ENCODE measurements around the gene ZNF783.

DNA sequence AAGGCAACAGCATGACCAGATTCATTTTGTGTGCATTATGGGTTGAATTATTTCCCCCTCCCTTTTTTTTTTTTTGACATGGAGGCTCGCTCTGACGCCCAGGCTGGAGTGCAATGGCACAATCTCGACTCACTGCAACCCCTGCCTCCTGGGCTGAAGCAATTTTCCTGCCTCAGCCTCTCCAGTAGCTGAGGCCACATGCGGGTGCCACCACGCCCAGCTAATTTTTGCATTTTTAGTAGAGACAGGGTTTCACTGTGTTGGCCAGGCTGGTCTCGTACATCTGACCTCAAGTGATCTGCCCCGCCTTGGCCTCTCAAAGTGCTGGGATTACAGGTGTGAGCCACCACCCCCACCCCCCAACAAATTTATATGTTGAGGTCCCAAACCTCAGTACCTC, 42.0 kb downstream of the ZNF783 start:
- TF ChIP-seq, protein P1, sequence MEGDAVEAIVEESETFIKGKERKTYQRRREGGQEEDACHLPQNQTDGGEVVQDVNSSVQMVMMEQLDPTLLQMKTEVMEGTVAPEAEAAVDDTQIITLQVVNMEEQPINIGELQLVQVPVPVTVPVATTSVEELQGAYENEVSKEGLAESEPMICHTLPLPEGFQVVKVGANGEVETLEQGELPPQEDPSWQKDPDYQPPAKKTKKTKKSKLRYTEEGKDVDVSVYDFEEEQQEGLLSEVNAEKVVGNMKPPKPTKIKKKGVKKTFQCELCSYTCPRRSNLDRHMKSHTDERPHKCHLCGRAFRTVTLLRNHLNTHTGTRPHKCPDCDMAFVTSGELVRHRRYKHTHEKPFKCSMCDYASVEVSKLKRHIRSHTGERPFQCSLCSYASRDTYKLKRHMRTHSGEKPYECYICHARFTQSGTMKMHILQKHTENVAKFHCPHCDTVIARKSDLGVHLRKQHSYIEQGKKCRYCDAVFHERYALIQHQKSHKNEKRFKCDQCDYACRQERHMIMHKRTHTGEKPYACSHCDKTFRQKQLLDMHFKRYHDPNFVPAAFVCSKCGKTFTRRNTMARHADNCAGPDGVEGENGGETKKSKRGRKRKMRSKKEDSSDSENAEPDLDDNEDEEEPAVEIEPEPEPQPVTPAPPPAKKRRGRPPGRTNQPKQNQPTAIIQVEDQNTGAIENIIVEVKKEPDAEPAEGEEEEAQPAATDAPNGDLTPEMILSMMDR (IDR thresholded peaks at IDR 0.05; ENCODE audit: poor library complexity) = no peak
- no peak for TF ChIP-seq EZH2 (IDR thresholded peaks at IDR 0.05; ENCODE audit: borderline replicate concordance)

Data from hepatocyte (in vitro differentiated cells).